HCT116 (cell line): ENCODE results near the gene TEKT3. TPM values are rescaled to one million over a fixed set of nuclear protein-coding genes. Genes with fewer than 3 reads are reported as not detected.

Experiments used
- ATAC-seq: fragments of 200-7000 bp; cut with Tn5 transposase; 2 replicates; pipeline ENCODE4 v1.9.1; 2020; ENCODE audit warnings: mild to moderate bottlenecking, moderate library complexity
- BruUV-seq: library from RNA; stranded (reverse); fragments of 400-500 nt; replicated peaks from 2 replicates; lab custom pipeline; 2021; lab: Mats Ljungman, UMichigan
- CTCF ChIA-PET: fragments of 300-600 bp; sonication (Branson Sonifier 250); formaldehyde crosslinking; loops from one replicate; lab custom pipeline; 2021; ENCODE audit warnings: antibody characterized with exemption; lab: Charles Lee
- POLR2A ChIA-PET: fragments of 300-600, 350-600 bp; sonication (Branson Sonifier 250); formaldehyde crosslinking; loops from one replicate; lab custom pipeline; 2021; ENCODE audit warnings: antibody characterized with exemption; lab: Charles Lee
- RAD21 ChIA-PET, 2 experiments: fragments of 300-600 bp; sonication (Branson Sonifier 250); formaldehyde crosslinking; loops; one replicate each; lab custom pipeline; 2023; ENCODE audit warnings: low total read pairs in 2 of 2; ENCODE audit not compliant: uncharacterized antibody in 2 of 2, unreplicated experiment in 2 of 2, low non-redundant PET in 1 of 2; lab: Charles Lee
- DNase-seq: peaks from one replicate; pipeline ENCODE4 v3.0.0-alpha.2; 2010; ENCODE audit warnings: low read depth, low spot score
- H2AFZ ChIP-seq: fragments of 200-600 bp; shearing (Covaris generic), sonication (generic); 2 replicates; pipeline ENCODE4 v1.6.1; 2017; ENCODE audit warnings: low read depth, mixed run types, mixed read lengths, antibody characterized with exemption, low read length; ENCODE audit not compliant: poor library complexity, severe bottlenecking
- H3K27ac ChIP-seq: 2 replicates; pipeline ENCODE4 v1.5.1; 2012; ENCODE audit warnings: low read depth, low read length
- H3K27me3 ChIP-seq: fragments of 200-600 bp; sonication (generic); 2 replicates; pipeline ENCODE4 v1.6.1; 2016; ENCODE audit warnings: mixed run types, low read length, mixed read lengths; ENCODE audit not compliant: insufficient read depth
- H3K36me3 ChIP-seq, 2 experiments: fragments of 200-500 bp in 1 of 2; fragments of 200-600 bp in 1 of 2; sonication (Bioruptor generic) in 1 of 2; sonication (generic) in 1 of 2; 2 replicates each; pipeline versions ENCODE4 v1.5.1 to v1.6.1; 2014 to 2016; ENCODE audit warnings: low read length in 2 of 2, inconsistent platforms in 1 of 2, mixed read lengths in 1 of 2, mixed run types in 1 of 2; ENCODE audit not compliant: insufficient read depth in 2 of 2, control insufficient read depth in 1 of 2
- H3K4me1 ChIP-seq, 2 experiments: fragments of 200-600 bp in 1 of 2; sonication (generic) in 1 of 2; 2 replicates each; pipeline versions ENCODE4 v1.5.1 to v1.6.1; 2012 to 2017; ENCODE audit warnings: low read length in 2 of 2, inconsistent platforms in 1 of 2, mild to moderate bottlenecking in 1 of 2, mixed read lengths in 1 of 2, mixed run types in 1 of 2, moderate library complexity in 1 of 2; ENCODE audit not compliant: insufficient read depth in 2 of 2, control insufficient read depth in 1 of 2
- H3K4me2 ChIP-seq: fragments of 200-600 bp; sonication (generic); 2 replicates; pipeline ENCODE4 v1.6.1; 2017; ENCODE audit warnings: mixed run types, low read length, mixed read lengths
- H3K4me3 ChIP-seq, 2 experiments: fragments of 200-600 bp in 1 of 2; sonication (generic) in 1 of 2; replicated peaks in 1 of 2; 2 replicates each; pipeline ENCODE4 v1.5.1; 2011 to 2016; ENCODE audit warnings: low read length in 2 of 2, control low read depth in 1 of 2, low read depth in 1 of 2, mild to moderate bottlenecking in 1 of 2, mixed read lengths in 1 of 2, mixed run types in 1 of 2
- H3K79me2 ChIP-seq: fragments of 200-600 bp; sonication (generic); 2 replicates; pipeline ENCODE4 v1.6.1; 2017; ENCODE audit warnings: mild to moderate bottlenecking, mixed run types, low read length, moderate library complexity, mixed read lengths; ENCODE audit not compliant: insufficient read depth
- H3K9ac ChIP-seq: fragments of 200-600 bp; sonication (generic); 2 replicates; pipeline ENCODE4 v1.6.1; 2016; ENCODE audit warnings: low read length, mixed read lengths
- H3K9me2 ChIP-seq: fragments of 200-600 bp; sonication (generic), shearing (Covaris generic); 2 replicates; pipeline ENCODE4 v1.6.1; 2017; ENCODE audit warnings: mixed run types, mild to moderate bottlenecking, moderate library complexity; ENCODE audit not compliant: insufficient read depth
- H3K9me3 ChIP-seq, 2 experiments: fragments of 200-500 bp in 1 of 2; fragments of 200-600 bp in 1 of 2; sonication (Bioruptor generic) in 1 of 2; sonication (generic) in 1 of 2; 2 replicates each; pipeline ENCODE4 v1.6.1; 2014 to 2017; ENCODE audit warnings: low read length in 2 of 2, mixed read lengths in 2 of 2, inconsistent platforms in 1 of 2, low read depth in 1 of 2, mild to moderate bottlenecking in 1 of 2, mixed run types in 1 of 2, moderate library complexity in 1 of 2; ENCODE audit not compliant: control insufficient read depth in 1 of 2, insufficient read depth in 1 of 2
- H4K20me1 ChIP-seq: fragments of 200-600 bp; sonication (generic), shearing (Covaris generic); 2 replicates; pipeline ENCODE4 v1.6.1; 2017; ENCODE audit warnings: mixed run types, mild to moderate bottlenecking, moderate library complexity; ENCODE audit not compliant: insufficient read depth
- CBX3 ChIP-seq: IDR thresholded peaks from 2 replicates; pipeline ENCODE4 v1.6.1; 2012; ENCODE audit warnings: low read depth
- CEBPB ChIP-seq: IDR thresholded peaks from 2 replicates; pipeline ENCODE4 v1.6.1; 2012; ENCODE audit warnings: low read depth
- ELF1 ChIP-seq: IDR thresholded peaks from 2 replicates; pipeline ENCODE4 v1.6.1; 2012; ENCODE audit warnings: low read depth, borderline replicate concordance
- EZH2phosphoT487 ChIP-seq: fragments of 200-600 bp; IDR thresholded peaks from 2 replicates; pipeline ENCODE4 v1.6.1; 2018; ENCODE audit warnings: antibody characterized with exemption, borderline replicate concordance
- JUND ChIP-seq: IDR thresholded peaks from 2 replicates; pipeline ENCODE4 v1.6.1; 2012
- POLR2AphosphoS5 ChIP-seq: IDR thresholded peaks from 2 replicates; pipeline ENCODE4 v1.6.1; 2011; ENCODE audit warnings: mild to moderate bottlenecking, low read depth, low read length, moderate library complexity
- SIN3A ChIP-seq: IDR thresholded peaks from 2 replicates; pipeline ENCODE4 v1.6.1; 2012; ENCODE audit warnings: low read depth
- SP1 ChIP-seq: IDR thresholded peaks from 2 replicates; pipeline ENCODE4 v1.6.1; 2012; ENCODE audit warnings: low read depth
- TCF7L2 ChIP-seq: IDR thresholded peaks from 2 replicates; pipeline ENCODE4 v1.7.0; 2011; ENCODE audit warnings: borderline replicate concordance, inconsistent platforms; ENCODE audit not compliant: insufficient read depth, insufficient read length; ENCODE audit errors: extremely low read depth
- YY1 ChIP-seq: IDR thresholded peaks from 2 replicates; pipeline ENCODE4 v1.6.1; 2011; ENCODE audit warnings: low read length, low read depth, moderate library complexity, mild to moderate bottlenecking; ENCODE audit not compliant: insufficient replicate concordance; ENCODE audit errors: extremely low read depth
- ZNF274 ChIP-seq: fragments of 200-500 bp; sonication (Bioruptor generic); IDR thresholded peaks from 2 replicates; pipeline ENCODE4 v1.6.1; 2014; ENCODE audit warnings: mild to moderate bottlenecking, low read depth, low read length, inconsistent platforms
- intact Hi-C: fragments of 100-400 bp; cut with micrococcal nuclease; formaldehyde crosslinking; loops from 2 replicates; pipeline ENCODE4 v1.10.0; 2022
- total RNA-seq: library from RNA; stranded (reverse); gene quantifications from one replicate; pipeline ENCODE4 v1.2.1, GENCODE V29; 2021; ENCODE audit not compliant: unreplicated experiment
- TF ChIP-seq, protein P1 (sequence below): IDR thresholded peaks from 2 replicates; pipeline ENCODE4 v1.6.1; 2012; ENCODE audit warnings: low read depth
- TF ChIP-seq, protein P2 (sequence below): IDR thresholded peaks from 2 replicates; pipeline ENCODE4 v1.6.1; 2011; ENCODE audit warnings: mild to moderate bottlenecking, low read length, moderate library complexity; ENCODE audit not compliant: insufficient replicate concordance; ENCODE audit errors: extremely low read depth
- TF ChIP-seq, protein P3 (sequence below): IDR thresholded peaks from 2 replicates; pipeline ENCODE4 v1.6.1; 2012

TEKT3 gene
- total RNA-seq, 1 experiment from 2014 or later = 0.64 TPM

DNA sequence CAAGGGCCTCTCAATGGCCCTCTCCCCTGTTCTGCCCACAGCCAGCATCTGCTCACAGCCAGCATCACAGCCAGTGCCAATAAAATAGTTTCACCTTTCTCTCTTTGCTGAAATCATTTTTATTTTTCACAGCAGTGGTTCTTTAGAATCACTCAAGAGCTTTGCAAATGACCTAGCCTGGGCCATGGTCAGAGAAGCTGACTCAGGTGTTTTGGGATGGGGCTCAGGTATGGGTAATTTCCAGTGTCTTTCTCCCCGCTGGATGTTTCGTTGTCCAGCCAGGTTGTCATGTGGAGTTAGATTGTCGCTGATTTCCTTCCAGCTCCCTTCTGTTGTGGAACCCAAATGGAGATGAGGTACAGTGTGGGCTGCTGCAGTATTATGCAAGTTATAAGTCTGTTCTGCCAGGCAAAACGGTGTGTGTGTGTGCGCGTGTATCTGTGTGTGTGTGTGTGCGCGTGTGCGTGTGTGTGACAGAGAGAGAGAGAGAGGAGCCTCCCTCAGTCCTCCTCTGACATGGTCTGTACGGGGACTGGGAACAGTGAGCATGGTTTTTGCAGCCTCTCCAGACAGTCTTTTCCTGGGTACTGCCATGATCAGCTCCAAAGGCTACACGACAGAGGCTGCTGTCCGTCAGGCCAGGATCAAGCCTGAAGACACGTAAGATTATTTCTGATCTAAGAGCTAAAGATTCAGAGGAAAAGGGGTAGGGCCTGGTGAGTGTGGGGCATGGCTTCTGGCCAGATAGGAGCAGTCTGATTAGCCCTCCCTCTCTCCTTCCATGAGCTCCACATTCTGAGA is 74.9 kb downstream of the TEKT3 start:
- H3K27ac ChIP-seq = no peak overlapping the region
- TF ChIP-seq, protein P1, sequence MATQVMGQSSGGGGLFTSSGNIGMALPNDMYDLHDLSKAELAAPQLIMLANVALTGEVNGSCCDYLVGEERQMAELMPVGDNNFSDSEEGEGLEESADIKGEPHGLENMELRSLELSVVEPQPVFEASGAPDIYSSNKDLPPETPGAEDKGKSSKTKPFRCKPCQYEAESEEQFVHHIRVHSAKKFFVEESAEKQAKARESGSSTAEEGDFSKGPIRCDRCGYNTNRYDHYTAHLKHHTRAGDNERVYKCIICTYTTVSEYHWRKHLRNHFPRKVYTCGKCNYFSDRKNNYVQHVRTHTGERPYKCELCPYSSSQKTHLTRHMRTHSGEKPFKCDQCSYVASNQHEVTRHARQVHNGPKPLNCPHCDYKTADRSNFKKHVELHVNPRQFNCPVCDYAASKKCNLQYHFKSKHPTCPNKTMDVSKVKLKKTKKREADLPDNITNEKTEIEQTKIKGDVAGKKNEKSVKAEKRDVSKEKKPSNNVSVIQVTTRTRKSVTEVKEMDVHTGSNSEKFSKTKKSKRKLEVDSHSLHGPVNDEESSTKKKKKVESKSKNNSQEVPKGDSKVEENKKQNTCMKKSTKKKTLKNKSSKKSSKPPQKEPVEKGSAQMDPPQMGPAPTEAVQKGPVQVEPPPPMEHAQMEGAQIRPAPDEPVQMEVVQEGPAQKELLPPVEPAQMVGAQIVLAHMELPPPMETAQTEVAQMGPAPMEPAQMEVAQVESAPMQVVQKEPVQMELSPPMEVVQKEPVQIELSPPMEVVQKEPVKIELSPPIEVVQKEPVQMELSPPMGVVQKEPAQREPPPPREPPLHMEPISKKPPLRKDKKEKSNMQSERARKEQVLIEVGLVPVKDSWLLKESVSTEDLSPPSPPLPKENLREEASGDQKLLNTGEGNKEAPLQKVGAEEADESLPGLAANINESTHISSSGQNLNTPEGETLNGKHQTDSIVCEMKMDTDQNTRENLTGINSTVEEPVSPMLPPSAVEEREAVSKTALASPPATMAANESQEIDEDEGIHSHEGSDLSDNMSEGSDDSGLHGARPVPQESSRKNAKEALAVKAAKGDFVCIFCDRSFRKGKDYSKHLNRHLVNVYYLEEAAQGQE = no peak
- TF ChIP-seq CEBPB (no peak), CBX3 (no peak), ELF1 (no peak), JUND (no peak), YY1 (no peak), ZNF274 (no peak), SIN3A (no peak), POLR2AphosphoS5 (no peak), TCF7L2 (no peak), EZH2phosphoT487 (no peak), SP1 (no peak)
- TF ChIP-seq, protein P2, sequence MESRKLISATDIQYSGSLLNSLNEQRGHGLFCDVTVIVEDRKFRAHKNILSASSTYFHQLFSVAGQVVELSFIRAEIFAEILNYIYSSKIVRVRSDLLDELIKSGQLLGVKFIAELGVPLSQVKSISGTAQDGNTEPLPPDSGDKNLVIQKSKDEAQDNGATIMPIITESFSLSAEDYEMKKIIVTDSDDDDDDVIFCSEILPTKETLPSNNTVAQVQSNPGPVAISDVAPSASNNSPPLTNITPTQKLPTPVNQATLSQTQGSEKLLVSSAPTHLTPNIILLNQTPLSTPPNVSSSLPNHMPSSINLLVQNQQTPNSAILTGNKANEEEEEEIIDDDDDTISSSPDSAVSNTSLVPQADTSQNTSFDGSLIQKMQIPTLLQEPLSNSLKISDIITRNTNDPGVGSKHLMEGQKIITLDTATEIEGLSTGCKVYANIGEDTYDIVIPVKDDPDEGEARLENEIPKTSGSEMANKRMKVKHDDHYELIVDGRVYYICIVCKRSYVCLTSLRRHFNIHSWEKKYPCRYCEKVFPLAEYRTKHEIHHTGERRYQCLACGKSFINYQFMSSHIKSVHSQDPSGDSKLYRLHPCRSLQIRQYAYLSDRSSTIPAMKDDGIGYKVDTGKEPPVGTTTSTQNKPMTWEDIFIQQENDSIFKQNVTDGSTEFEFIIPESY = no peak
- TF ChIP-seq, protein P3, sequence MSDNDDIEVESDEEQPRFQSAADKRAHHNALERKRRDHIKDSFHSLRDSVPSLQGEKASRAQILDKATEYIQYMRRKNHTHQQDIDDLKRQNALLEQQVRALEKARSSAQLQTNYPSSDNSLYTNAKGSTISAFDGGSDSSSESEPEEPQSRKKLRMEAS = no peak
- no peaks in the 10 kb centered on the region for H3K9me3 ChIP-seq
- ChIA-PET POLR2A (no interaction called here), RAD21 (no interaction called here), CTCF (no interaction called here)
- no peaks in the 10 kb centered on the region for H3K9me2 ChIP-seq
- no peak overlapping the region for H3K9ac ChIP-seq
- no peak overlapping the region for H3K4me2 ChIP-seq
- intact Hi-C loops = loop anchor here (10.0 kb wide), 1 partner anchor 558 kb away; no protein-coding TSS in a partner anchor
- H4K20me1 ChIP-seq = no peaks in the 10 kb centered on the region
- H3K4me1 ChIP-seq = peaks cover 10 to 32% of the 10 kb centered on the region in 2 experiments; a peak in 3 of 4 replicates
- BruUV-seq = no TSS peak
- H3K27me3 ChIP-seq = no peaks in the 10 kb centered on the region
- H3K36me3 ChIP-seq = no peaks in the 10 kb centered on the region
- ATAC-seq (no peak), DNase-seq (no peak)
- H2AFZ ChIP-seq = no peak overlapping the region
- H3K4me3 ChIP-seq = no peak overlapping the region
- no peaks in the 10 kb centered on the region for H3K79me2 ChIP-seq
